ENCODE data around the gene CCDC102B.
"Not testable (repeated sequence)": the region's sequence is repeated elsewhere in the genome, so short reads cannot be mapped to it uniquely, and the experiment has no call there.

CCDC102B gene

GRCh38 chr18:69000366-69000765 is 202.5 kb downstream of the CCDC102B start:
- H3K27ac ChIP-seq (replicated peaks), result no peak overlapping the region
- no peak for DNase-seq (ENCODE audit: low read depth in 1 of 2, low spot score in 1 of 2)
- no peaks in the 10 kb centered on the region for H3K27me3 ChIP-seq (ENCODE audit: insufficient read depth, poor library complexity, severe bottlenecking)

GRCh38 chr18:69002233-69002632 is 204.4 kb downstream of the CCDC102B start:
- Histone ChIP-seq H3K27ac (replicated peaks) (no peak overlapping the region), H3K4me3 (replicated peaks; ENCODE audit: insufficient read depth, low read length) (no peak overlapping the region), H3K27me3 (ENCODE audit: insufficient read depth, poor library complexity, severe bottlenecking) (no peaks in the 10 kb centered on the region)
- no peak for DNase-seq (ENCODE audit: low read depth in 1 of 2, low spot score in 1 of 2)
- no peak for TF ChIP-seq GABPA (IDR thresholded peaks at IDR 0.05; ENCODE audit: low read depth)
- TF ChIP-seq CTCF (IDR thresholded peaks at IDR 0.05; ENCODE audit: insufficient read depth, low read length), result no peak

More at GRCh38 chr18:69000366-69000765, 202.5 kb downstream of the CCDC102B start:
- H3K4me3 ChIP-seq (replicated peaks; ENCODE audit: insufficient read depth, low read length), result no peak overlapping the region
- TF ChIP-seq POLR2AphosphoS5 (IDR thresholded peaks at IDR 0.05; ENCODE audit: low read depth) (no peak), SPI1 (IDR thresholded peaks at IDR 0.05; ENCODE audit: borderline replicate concordance, low read depth) (no peak)

DNA sequence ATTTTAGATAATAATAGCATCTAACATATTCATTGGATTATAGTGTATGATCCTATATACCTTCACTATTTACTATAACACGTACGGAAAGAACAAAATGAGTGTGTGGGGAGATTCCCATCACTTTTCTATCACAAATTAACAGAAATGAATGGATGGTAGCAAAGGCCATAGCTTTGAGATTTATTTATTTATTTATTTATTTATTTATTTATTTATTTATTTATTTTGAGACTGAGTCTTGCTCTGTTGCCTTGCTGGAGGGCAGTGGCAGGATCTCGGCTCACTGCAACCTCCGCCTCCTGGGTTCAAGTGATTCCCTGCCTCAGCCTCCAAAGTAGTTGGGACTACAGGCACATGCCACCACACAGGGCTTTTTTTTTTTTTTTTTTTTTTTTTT is 208.3 kb downstream of the CCDC102B start:
- not testable (repeated sequence) for H3K27me3 ChIP-seq (ENCODE audit: insufficient read depth, poor library complexity, severe bottlenecking); DNase-seq (ENCODE audit: low read depth in 1 of 2, low spot score in 1 of 2)

GRCh38 chr18:69008538-69008937 is 210.7 kb downstream of the CCDC102B start:
- no peak for TF ChIP-seq GABPA (IDR thresholded peaks at IDR 0.05; ENCODE audit: low read depth)
- no peak for TF ChIP-seq POLR2AphosphoS5 (IDR thresholded peaks at IDR 0.05; ENCODE audit: low read depth)
- TF ChIP-seq SPI1 (IDR thresholded peaks at IDR 0.05; ENCODE audit: borderline replicate concordance, low read depth), result no peak
- TF ChIP-seq REST (IDR thresholded peaks at IDR 0.05; ENCODE audit: insufficient replicate concordance, low read depth), result no peak
- TF ChIP-seq CTCF (IDR thresholded peaks at IDR 0.05; ENCODE audit: insufficient read depth, low read length), result no peak
- no peak for DNase-seq (ENCODE audit: low read depth in 1 of 2, low spot score in 1 of 2)
- H3K4me3 ChIP-seq (replicated peaks; ENCODE audit: insufficient read depth, low read length), result no peak overlapping the region
- H3K27me3 ChIP-seq (ENCODE audit: insufficient read depth, poor library complexity, severe bottlenecking), result no peaks in the 10 kb centered on the region
- H3K27ac ChIP-seq (replicated peaks), result no peak overlapping the region

More for the DNA sequence above, 208.3 kb downstream of the CCDC102B start:
- not testable (repeated sequence) for H3K27ac ChIP-seq (replicated peaks); H3K4me3 ChIP-seq (replicated peaks; ENCODE audit: insufficient read depth, low read length)

DNA sequence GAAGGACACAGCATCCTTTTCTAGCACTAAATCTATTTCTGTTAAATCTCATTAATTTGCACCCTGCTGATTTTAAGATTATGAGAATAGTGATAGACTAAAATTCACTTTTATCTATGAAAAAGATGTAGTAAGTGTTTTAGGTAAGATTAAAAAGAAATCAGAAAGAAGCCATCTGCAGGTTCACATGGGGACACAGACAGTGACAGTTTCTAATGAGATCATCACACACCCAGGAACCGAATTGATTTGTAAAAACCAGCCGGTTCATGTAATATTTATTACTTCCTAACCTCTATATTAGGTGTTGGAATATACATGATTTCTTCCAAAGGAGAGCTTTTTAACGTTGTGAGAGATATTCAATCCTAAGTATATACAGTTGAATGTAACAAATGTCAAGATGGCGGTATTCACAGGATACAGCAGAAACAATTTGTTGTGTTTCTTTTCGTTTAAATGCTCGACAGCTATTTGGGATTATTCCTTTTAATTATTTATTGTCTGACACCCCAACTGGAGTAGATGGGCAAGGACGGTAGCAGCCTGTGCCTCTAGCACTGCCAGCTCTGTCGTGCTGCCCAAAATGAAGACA is 223.4 kb downstream of the CCDC102B start:
- Histone ChIP-seq H3K4me3 (replicated peaks; ENCODE audit: insufficient read depth, low read length) (no peak overlapping the region), H3K27ac (replicated peaks) (no peak overlapping the region), H3K27me3 (ENCODE audit: insufficient read depth, poor library complexity, severe bottlenecking) (no peaks in the 10 kb centered on the region)
- no peak for TF ChIP-seq REST (IDR thresholded peaks at IDR 0.05; ENCODE audit: insufficient replicate concordance, low read depth)
- no peak for TF ChIP-seq GABPA (IDR thresholded peaks at IDR 0.05; ENCODE audit: low read depth)
- no peak for TF ChIP-seq SPI1 (IDR thresholded peaks at IDR 0.05; ENCODE audit: borderline replicate concordance, low read depth)
- no peak for TF ChIP-seq CTCF (IDR thresholded peaks at IDR 0.05; ENCODE audit: insufficient read depth, low read length)
- no peak for TF ChIP-seq POLR2AphosphoS5 (IDR thresholded peaks at IDR 0.05; ENCODE audit: low read depth)
- DNase-seq (ENCODE audit: low read depth in 1 of 2, low spot score in 1 of 2), result no peak
